Superior temporal gyrus (tissue), 1 donor: ENCODE measurements around the gene PDGFB.

ENCODE experiments used
- DNase-seq: peaks from one replicate; pipeline ENCODE4 v3.0.0-alpha.2; 2016; ENCODE audit errors: extremely low spot score

The PDGFB gene

DNA sequence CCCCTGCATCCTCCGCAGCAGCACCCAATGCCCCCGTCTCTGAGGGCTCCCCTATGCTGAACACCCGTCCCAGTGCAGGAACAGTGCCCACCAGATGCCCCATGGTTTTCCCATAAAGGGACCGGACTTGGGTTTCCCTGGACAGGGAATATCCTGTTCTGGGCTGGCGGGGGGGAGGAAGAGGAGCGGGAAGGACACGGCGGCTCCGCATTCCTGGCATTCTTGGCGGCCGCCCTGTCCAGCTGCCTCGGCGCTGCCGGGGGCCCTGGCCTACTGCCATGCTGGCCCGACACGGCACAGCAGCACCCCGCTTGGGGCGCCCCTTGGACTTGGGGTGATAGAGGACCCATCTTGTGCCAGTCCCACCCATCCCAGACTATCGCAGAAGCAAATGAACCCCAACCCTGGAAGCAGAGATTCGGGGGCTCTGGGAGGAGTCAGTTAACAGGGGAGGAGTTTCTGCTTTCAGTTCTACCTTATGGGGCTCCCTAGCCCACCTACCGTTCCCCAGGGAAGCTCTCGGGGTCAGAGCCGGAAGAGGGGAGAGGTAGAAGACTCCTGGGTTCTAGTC lies 68.6 kb downstream of the PDGFB start:
- no peak for DNase-seq

GRCh38 chr22:39175353-39176142 lies 69.2 kb downstream of the PDGFB start:
- no peak for DNase-seq

GRCh38 chr22:39174498-39175352 lies 70.1 kb downstream of the PDGFB start:
- no peak for DNase-seq

DNA sequence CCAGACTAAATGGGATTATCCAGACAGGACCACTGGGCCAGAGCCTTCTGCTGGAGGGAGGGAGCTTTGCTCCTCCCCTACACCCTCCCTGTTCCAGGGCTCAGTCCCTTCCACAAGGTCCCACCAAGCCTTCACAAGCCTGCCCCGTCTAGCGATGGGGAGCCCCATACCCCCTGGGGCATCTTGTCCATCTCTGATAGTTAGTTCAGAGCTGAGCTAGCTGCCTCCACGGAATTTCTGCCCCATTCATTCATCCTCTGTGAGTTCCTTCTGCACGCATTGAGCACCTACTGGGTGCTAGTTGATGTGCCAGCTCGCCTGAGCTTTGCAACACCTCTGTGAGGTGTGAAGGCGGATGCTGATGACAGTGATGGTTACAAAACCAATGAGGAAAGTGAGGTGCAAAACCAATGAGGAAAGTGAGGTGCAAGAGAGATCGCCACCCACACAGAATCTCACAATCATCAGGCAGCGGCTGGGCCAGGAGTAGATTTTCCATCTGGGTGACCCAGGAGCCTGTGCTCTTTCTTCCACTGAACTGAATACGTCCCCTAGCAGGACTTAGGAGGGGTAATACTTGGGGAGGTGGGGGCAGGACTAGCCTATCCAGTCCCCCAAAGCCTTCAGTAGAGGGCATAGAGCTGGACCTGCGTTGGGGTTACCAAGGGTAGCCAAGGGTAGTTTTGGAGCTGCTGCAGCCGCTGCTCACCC lies 70.8 kb downstream of the PDGFB start:
- DNase-seq, result peak; percentile 32
